ENCODE measurements around the gene PDE3B. TPM values are rescaled to one million over a fixed set of nuclear protein-coding genes. Genes with fewer than 3 reads are reported as not detected.

The PDE3B gene
- total and polyA plus RNA-seq, 9 of the 15 experiments (the other 6 are each of a cell fraction or from before 2014, with no cell fraction given), result 2.3 to 22.5 (median 12.2) TPM

GRCh38 chr11:14789879-14790484, 146.4 kb downstream of the PDE3B start (continued):
- TF ChIP-seq RAD21 (CRISPR knock-in tag; conservative IDR thresholded peaks at IDR 0.05 in 1 of 2, IDR thresholded peaks at IDR 0.05 in 1 of 2) (peak; percentile 72 to 76), HDAC8 (tag; IDR thresholded peaks at IDR 0.05) (no peak), ZNF707 (CRISPR knock-in tag; conservative IDR thresholded peaks at IDR 0.05) (no peak)

GRCh38 chr11:14793546-14793945, 149.9 kb downstream of the PDE3B start:
- intact Hi-C loops (cut with micrococcal nuclease) (loop anchor here (10.0 kb wide), 1 partner anchor 281 kb away; the partner anchor contains the start of gene CALCB), in situ Hi-C loops (cut with MboI) (no loop called here)
- Histone ChIP-seq H3K27ac (ENCODE audit: extremely low read depth, low read depth, low read length) (no peak overlapping the region), H3K4me3 (no peak overlapping the region), H3K4me1 (replicated peaks in 1 of 2; ENCODE audit: control insufficient read depth in 2 of 2, insufficient read depth in 2 of 2, low read length in 2 of 2) (no peaks in the 10 kb centered on the region), H3K9me1 (ENCODE audit: control insufficient read depth, insufficient read depth, low read length) (no peaks in the 10 kb centered on the region), H2AFZ (ENCODE audit: low read depth, low read length) (no peak overlapping the region), H3K4me2 (ENCODE audit: insufficient read depth, low read length) (no peak overlapping the region), H3K36me3 (ENCODE audit: control insufficient read depth, insufficient read depth, low read length) (peaks cover 8% of the 10 kb centered on the region; the same call in 2 of the 3 replicates), H3K9me3 (replicated peaks; ENCODE audit: control insufficient read depth, insufficient read depth, low read depth, low read length) (no peaks in the 10 kb centered on the region), H3K9ac (ENCODE audit: insufficient read depth in 1 of 2, low read depth in 2 of 2, low read length in 2 of 2) (no peak overlapping the region), H3K79me2 (ENCODE audit: control insufficient read depth, insufficient read depth, low read length) (no peaks in the 10 kb centered on the region), H3K27me3 (ENCODE audit: control insufficient read depth in 2 of 2, insufficient read depth in 2 of 2, low read length in 2 of 2) (no peaks in the 10 kb centered on the region), H4K20me1 (replicated peaks; ENCODE audit: control insufficient read depth, insufficient read depth, low read length) (no peaks in the 10 kb centered on the region)
- ChIA-PET POLR2A (no interaction called here), CTCF (ENCODE audit: low intra/inter-chr PET ratio) (no interaction called here)
- no peak for TF ChIP-seq KLF10 (CRISPR knock-in tag; IDR thresholded peaks at IDR 0.05)
- peak; percentile 11; the same call in 1 of the 2 replicates for TF ChIP-seq RFX1 (IDR thresholded peaks at IDR 0.05)
- 38% methylated on average over 2 of the region's 2 CpGs for WGBS (ENCODE audit: insufficient coverage, low coverage, missing lambda C conversion rate)
- DNase-seq (ENCODE audit: extremely low read depth in 1 of 4, low spot score in 3 of 4) (no peak), FAIRE-seq (no peak), ATAC-seq (no peak)
- BruUV-seq (replicated peaks), result no TSS peak

All from K562 (cell line).